Cardiac muscle cell (in vitro differentiated cells and primary cell): ENCODE results near the gene SCD. TPM values are rescaled to one million over a fixed set of nuclear protein-coding genes. Genes with fewer than 3 reads are reported as not detected.
A peak's percentile ranks its signal among the peaks of the same experiment; 100 is the strongest.

Experiments used
- DNase-seq, 2 donors: peaks; one replicate each; pipeline versions ENCODE4 v3.0.0 to v3.0.0-alpha.2; 2010 to 2017; ENCODE audit warnings: low read depth in 1 of 2, low spot score in 1 of 2
- H3K27ac ChIP-seq: fragments of 200-600 bp; sonication (generic); 2 replicates; pipeline ENCODE4 v1.5.1; 2016
- H3K27me3 ChIP-seq: fragments of 200-600 bp; sonication (generic); 2 replicates; pipeline ENCODE4 v1.6.0; 2016; ENCODE audit warnings: control low read depth
- H3K36me3 ChIP-seq: fragments of 200-600 bp; sonication (generic); 2 replicates; pipeline ENCODE4 v1.5.1; 2016; ENCODE audit warnings: control low read depth
- H3K4me1 ChIP-seq: fragments of 200-600 bp; sonication (generic); 2 replicates; pipeline ENCODE4 v1.8.1; 2017; ENCODE audit warnings: low read depth, mild to moderate bottlenecking, mixed run types
- H3K4me3 ChIP-seq: fragments of 200-600 bp; sonication (generic); 2 replicates; pipeline ENCODE4 v1.5.1; 2016; ENCODE audit warnings: mild to moderate bottlenecking
- H3K9me3 ChIP-seq: fragments of 200-600 bp; sonication (generic); 2 replicates; pipeline ENCODE4 v1.5.1; 2017; ENCODE audit warnings: low read depth, mild to moderate bottlenecking, control low read depth
- polyA plus RNA-seq: library from polyadenylated mRNA; unstranded; fragments of >200 nt; fragmentation: Nextera tagmentation; extraction: Ambion mirVana; gene quantifications from 2 replicates; pipeline ENCODE4 v1.2.1, GENCODE V29; 2016
- total RNA-seq: library from RNA; depleted of rRNA; stranded (reverse); fragments of >200 nt; gene quantifications from 2 replicates; pipeline ENCODE4 v1.2.3, GENCODE V29; 2016
- TF ChIP-seq, protein P1 (sequence below): IDR thresholded peaks from 2 replicates; pipeline ENCODE4 v1.5.1; 2012; ENCODE audit warnings: low read depth, mild to moderate bottlenecking, low read length

SCD gene
- total and polyA plus RNA-seq, 2 experiments from 2014 or later, result 149 to 246 TPM

- Histone ChIP-seq H3K27ac (no peak overlapping the region), H3K9me3 (no peaks in the 10 kb centered on the region), H3K27me3 (peaks cover 21% of the 10 kb centered on the region), H3K36me3 (no peaks in the 10 kb centered on the region), H3K4me3 (no peak overlapping the region), H3K4me1 (no peaks in the 10 kb centered on the region)
- TF ChIP-seq, protein P1, sequence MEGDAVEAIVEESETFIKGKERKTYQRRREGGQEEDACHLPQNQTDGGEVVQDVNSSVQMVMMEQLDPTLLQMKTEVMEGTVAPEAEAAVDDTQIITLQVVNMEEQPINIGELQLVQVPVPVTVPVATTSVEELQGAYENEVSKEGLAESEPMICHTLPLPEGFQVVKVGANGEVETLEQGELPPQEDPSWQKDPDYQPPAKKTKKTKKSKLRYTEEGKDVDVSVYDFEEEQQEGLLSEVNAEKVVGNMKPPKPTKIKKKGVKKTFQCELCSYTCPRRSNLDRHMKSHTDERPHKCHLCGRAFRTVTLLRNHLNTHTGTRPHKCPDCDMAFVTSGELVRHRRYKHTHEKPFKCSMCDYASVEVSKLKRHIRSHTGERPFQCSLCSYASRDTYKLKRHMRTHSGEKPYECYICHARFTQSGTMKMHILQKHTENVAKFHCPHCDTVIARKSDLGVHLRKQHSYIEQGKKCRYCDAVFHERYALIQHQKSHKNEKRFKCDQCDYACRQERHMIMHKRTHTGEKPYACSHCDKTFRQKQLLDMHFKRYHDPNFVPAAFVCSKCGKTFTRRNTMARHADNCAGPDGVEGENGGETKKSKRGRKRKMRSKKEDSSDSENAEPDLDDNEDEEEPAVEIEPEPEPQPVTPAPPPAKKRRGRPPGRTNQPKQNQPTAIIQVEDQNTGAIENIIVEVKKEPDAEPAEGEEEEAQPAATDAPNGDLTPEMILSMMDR, result no peak
- peak in 1 of 2 donors; percentile 74 for DNase-seq
These were observed 21.9 kb upstream of the SCD start for GRCh38 chr10:100325158-100325557.

DNA sequence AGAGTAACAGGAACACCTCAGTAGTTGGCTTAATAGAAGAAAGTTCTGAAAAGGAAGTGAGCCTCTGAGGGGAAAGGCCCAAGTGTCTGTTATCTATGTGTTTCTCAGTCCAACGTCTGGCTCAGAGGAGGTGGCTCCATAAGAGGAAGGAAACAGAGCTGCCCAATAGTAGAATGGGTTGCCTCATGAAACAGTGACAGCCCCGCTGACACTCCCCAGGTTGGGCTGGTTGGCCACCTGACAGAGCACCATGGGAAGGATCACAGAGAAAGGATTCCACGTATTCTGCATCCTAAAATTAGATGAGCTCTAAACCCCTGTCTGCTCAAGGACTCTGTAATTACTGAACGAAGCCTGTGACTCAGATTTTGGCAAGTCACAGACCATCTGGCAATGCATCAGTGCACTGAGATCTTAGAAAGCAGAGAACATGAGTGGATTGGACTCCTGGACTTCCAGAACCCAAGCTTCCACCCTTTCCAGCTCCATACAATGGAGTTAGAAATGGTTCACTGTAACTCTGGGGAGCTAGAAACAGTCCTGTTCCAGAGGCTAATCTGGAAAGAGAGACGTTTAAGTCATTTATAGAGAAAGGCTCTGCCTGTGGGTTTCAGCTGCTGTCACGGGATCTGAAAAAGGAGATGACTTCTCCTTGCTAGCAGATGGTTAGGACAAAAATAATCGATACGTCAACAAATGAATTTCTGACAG, 19.9 kb upstream of the SCD start:
- Histone ChIP-seq H3K27me3 (peaks cover 18% of the 10 kb centered on the region), H3K9me3 (no peaks in the 10 kb centered on the region), H3K27ac (no peak overlapping the region), H3K4me1 (no peaks in the 10 kb centered on the region), H3K36me3 (no peaks in the 10 kb centered on the region), H3K4me3 (no peak overlapping the region)
- peak in 1 of 2 donors; percentile 34 for DNase-seq
- TF ChIP-seq, protein P1, result no peak

- TF ChIP-seq, protein P1, result no peak
- no peaks in the 10 kb centered on the region for H3K36me3 ChIP-seq
- H3K4me3 ChIP-seq, result no peak overlapping the region
- H3K4me1 ChIP-seq, result no peaks in the 10 kb centered on the region
- no peak overlapping the region for H3K27ac ChIP-seq
- DNase-seq, result no peak
- peaks cover 18% of the 10 kb centered on the region for H3K27me3 ChIP-seq
- no peaks in the 10 kb centered on the region for H3K9me3 ChIP-seq
These were observed 19.4 kb upstream of the SCD start for GRCh38 chr10:100327718-100328009.

DNA sequence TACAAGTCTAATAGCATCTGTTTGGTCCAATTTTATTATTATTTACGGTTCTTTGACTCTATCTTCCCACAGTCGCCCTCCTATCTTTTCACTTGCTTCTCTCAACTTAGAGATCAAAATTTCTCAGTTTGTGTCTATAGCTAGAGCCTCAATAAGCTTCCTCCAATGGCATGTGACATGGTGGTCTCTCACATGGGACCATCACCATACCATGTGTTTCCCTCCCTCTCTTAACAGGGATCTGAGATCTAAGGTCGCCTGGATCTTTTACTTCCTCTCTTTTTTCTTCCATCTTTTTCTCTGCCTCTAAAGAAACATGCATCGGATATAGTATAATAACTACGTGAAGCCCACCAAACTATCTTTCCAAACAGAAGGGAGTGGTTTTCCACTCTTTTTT, 18.8 kb upstream of the SCD start:
- H3K27me3 ChIP-seq, result peaks cover 18% of the 10 kb centered on the region
- H3K36me3 ChIP-seq, result no peaks in the 10 kb centered on the region

DNA sequence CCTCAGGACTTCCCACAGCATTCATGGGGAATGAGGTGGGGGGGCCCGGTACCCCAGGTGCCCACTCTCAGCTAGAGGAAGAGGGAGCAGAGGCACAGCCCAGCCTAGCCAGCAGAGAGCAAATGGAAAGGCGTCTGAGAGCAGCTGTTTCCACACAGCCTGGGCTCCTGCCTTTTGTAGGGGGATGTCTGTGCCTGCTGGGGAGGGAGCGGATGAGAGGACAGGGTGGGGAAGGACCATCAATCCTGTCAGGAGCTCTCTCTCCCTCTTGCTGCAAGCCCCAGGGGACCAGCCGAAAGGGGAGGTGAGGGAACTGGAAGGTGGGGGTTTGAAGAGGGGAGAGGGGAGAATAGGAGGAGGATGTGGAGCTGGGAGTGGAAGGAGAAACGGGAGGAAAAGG, 17.0 kb upstream of the SCD start, which contains the start of gene PKD2L1:
Gene PKD2L1 (minus strand): TSS at position 150 of the 400 bp plus-strand sequence. CDS start 125 bp downstream, at position 25.
- Histone ChIP-seq H3K27me3 (peaks cover 22% of the 10 kb centered on the region), H3K4me1 (no peaks in the 10 kb centered on the region), H3K9me3 (no peaks in the 10 kb centered on the region), H3K4me3 (no peak within 1 kb of the TSS), H3K27ac (no peak within 1 kb of the TSS), H3K36me3 (no peaks in the 10 kb centered on the region)
- no peak for DNase-seq
- TF ChIP-seq, protein P1, result no peak

More for the DNA sequence above, 18.8 kb upstream of the SCD start:
- H3K27ac ChIP-seq, result no peak overlapping the region
- TF ChIP-seq, protein P1, result no peak
- no peak for DNase-seq
- no peak overlapping the region for H3K4me3 ChIP-seq
- H3K4me1 ChIP-seq, result no peaks in the 10 kb centered on the region
- H3K9me3 ChIP-seq, result no peaks in the 10 kb centered on the region

- no peak overlapping the region for H3K27ac ChIP-seq
- DNase-seq, result no peak
- no peaks in the 10 kb centered on the region for H3K9me3 ChIP-seq
- peaks cover 18% of the 10 kb centered on the region for H3K27me3 ChIP-seq
- TF ChIP-seq, protein P1, result no peak
- H3K4me3 ChIP-seq, result no peak overlapping the region
- no peaks in the 10 kb centered on the region for H3K4me1 ChIP-seq
- H3K36me3 ChIP-seq, result no peaks in the 10 kb centered on the region
These were observed 13.9 kb upstream of the SCD start for GRCh38 chr10:100333106-100333505.
